MM.1S (cell line): Measurements from ENCODE around the gene GPR135.

Experiments
- DNase-seq: peaks from one replicate; pipeline ENCODE4 v3.0.0-alpha.2; 2015
- H2AFZ ChIP-seq: fragments of 300-600 bp; sonication (generic); 2 replicates; pipeline ENCODE4 v1.6.0; 2016; ENCODE audit warnings: antibody characterized with exemption, low read length
- H3F3A ChIP-seq: fragments of 300-600 bp; sonication (generic); 2 replicates; pipeline ENCODE4 v1.6.1; 2016; ENCODE audit warnings: mild to moderate bottlenecking, antibody characterized with exemption, low read length, moderate library complexity, mixed read lengths; ENCODE audit not compliant: insufficient read depth
- H3K27ac ChIP-seq: fragments of 300-600 bp; sonication (generic); 2 replicates; pipeline ENCODE4 v1.5.1; 2016; ENCODE audit warnings: mild to moderate bottlenecking, low read length
- H3K27me3 ChIP-seq: fragments of 300-600 bp; sonication (generic); replicated peaks from 2 replicates; pipeline ENCODE4 v1.6.0; 2016; ENCODE audit warnings: low read length; ENCODE audit not compliant: insufficient read depth
- H3K36me3 ChIP-seq: fragments of 300-600 bp; sonication (generic); replicated peaks from 2 replicates; pipeline ENCODE4 v1.6.1; 2016; ENCODE audit warnings: mild to moderate bottlenecking, low read length, mixed read lengths; ENCODE audit not compliant: insufficient read depth
- H3K4me1 ChIP-seq: fragments of 300-600 bp; sonication (generic); 2 replicates; pipeline ENCODE4 v1.6.1; 2016; ENCODE audit warnings: low read length, mixed read lengths
- H3K4me2 ChIP-seq: fragments of 300-600 bp; sonication (generic); 2 replicates; pipeline ENCODE4 v1.6.0; 2016; ENCODE audit warnings: low read depth, low read length
- H3K4me3 ChIP-seq: fragments of 300-600 bp; sonication (generic); 2 replicates; pipeline ENCODE4 v1.5.1; 2016; ENCODE audit warnings: low read length, mixed read lengths
- H3K79me2 ChIP-seq: fragments of 300-600 bp; sonication (generic); 2 replicates; pipeline ENCODE4 v1.6.1; 2016; ENCODE audit warnings: mixed run types, low read length, mixed read lengths
- H3K9ac ChIP-seq: fragments of 300-600 bp; sonication (generic); 2 replicates; pipeline ENCODE4 v1.6.1; 2016; ENCODE audit warnings: low read length, mixed read lengths
- H3K9me2 ChIP-seq: fragments of 300-600 bp; sonication (generic); replicated peaks from 2 replicates; pipeline ENCODE4 v1.6.1; 2016; ENCODE audit warnings: mild to moderate bottlenecking, low read length, mixed read lengths; ENCODE audit not compliant: insufficient read depth
- H3K9me3 ChIP-seq: fragments of 300-600 bp; sonication (generic); replicated peaks from 2 replicates; pipeline ENCODE4 v1.6.1; 2016; ENCODE audit warnings: mild to moderate bottlenecking, low read length, mixed read lengths; ENCODE audit not compliant: insufficient read depth
- H4K20me1 ChIP-seq: fragments of 300-600 bp; sonication (generic); 2 replicates; pipeline ENCODE4 v1.6.1; 2016; ENCODE audit warnings: mild to moderate bottlenecking, low read length, moderate library complexity, mixed read lengths; ENCODE audit not compliant: insufficient read depth
- EZH2 ChIP-seq: fragments of 300-600 bp; sonication (generic); optimal IDR thresholded peaks from 2 replicates; pipeline ENCODE3; 2017; ENCODE audit warnings: low read depth, mild to moderate bottlenecking, antibody characterized with exemption, low read length, mixed read lengths
- EZH2phosphoT487 ChIP-seq: fragments of 300-600 bp; sonication (generic); IDR thresholded peaks from 2 replicates; pipeline ENCODE4 v1.6.1; 2018; ENCODE audit warnings: antibody characterized with exemption, low read length
- TF ChIP-seq, protein P1 (sequence below): fragments of 300-600 bp; sonication (generic); IDR thresholded peaks from 2 replicates; pipeline ENCODE4 v1.5.1; 2016; ENCODE audit warnings: antibody characterized with exemption, low read length, mixed read lengths

The GPR135 gene

DNA sequence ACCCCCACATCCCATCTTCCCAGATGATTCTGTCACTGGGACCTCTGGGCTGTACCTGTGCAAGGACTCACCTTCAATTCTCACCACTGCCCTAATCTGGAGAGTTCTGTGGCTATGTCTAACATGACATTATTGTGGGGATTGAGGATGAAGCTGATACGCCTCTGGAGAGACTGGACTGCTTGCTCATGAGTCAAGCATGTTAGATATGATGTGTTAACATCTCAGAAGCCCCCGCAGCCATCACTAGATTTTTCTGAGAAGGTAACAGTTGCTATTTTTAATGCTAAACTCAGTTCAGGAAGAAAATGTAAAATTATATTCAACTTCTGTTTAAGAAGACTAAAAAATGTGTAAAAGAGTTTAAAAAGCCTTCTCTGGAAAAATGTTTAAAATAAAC, 44.8 kb upstream of the GPR135 start:
- H3K27ac ChIP-seq: no peak overlapping the region
- H3F3A ChIP-seq: no peaks in the 10 kb centered on the region
- TF ChIP-seq EZH2 (no peak), EZH2phosphoT487 (no peak)
- TF ChIP-seq, protein P1, sequence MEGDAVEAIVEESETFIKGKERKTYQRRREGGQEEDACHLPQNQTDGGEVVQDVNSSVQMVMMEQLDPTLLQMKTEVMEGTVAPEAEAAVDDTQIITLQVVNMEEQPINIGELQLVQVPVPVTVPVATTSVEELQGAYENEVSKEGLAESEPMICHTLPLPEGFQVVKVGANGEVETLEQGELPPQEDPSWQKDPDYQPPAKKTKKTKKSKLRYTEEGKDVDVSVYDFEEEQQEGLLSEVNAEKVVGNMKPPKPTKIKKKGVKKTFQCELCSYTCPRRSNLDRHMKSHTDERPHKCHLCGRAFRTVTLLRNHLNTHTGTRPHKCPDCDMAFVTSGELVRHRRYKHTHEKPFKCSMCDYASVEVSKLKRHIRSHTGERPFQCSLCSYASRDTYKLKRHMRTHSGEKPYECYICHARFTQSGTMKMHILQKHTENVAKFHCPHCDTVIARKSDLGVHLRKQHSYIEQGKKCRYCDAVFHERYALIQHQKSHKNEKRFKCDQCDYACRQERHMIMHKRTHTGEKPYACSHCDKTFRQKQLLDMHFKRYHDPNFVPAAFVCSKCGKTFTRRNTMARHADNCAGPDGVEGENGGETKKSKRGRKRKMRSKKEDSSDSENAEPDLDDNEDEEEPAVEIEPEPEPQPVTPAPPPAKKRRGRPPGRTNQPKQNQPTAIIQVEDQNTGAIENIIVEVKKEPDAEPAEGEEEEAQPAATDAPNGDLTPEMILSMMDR: no peak
- no peak overlapping the region for H3K9ac ChIP-seq
- H3K36me3 ChIP-seq: no peaks in the 10 kb centered on the region
- no peaks in the 10 kb centered on the region for H3K9me3 ChIP-seq
- H3K9me2 ChIP-seq: no peaks in the 10 kb centered on the region
- no peak for DNase-seq
- no peaks in the 10 kb centered on the region for H4K20me1 ChIP-seq
- no peak overlapping the region for H3K4me3 ChIP-seq
- no peaks in the 10 kb centered on the region for H3K27me3 ChIP-seq
- H3K4me1 ChIP-seq: no peaks in the 10 kb centered on the region
- no peak overlapping the region for H3K4me2 ChIP-seq
- no peak overlapping the region for H2AFZ ChIP-seq
- H3K79me2 ChIP-seq: no peaks in the 10 kb centered on the region

DNA sequence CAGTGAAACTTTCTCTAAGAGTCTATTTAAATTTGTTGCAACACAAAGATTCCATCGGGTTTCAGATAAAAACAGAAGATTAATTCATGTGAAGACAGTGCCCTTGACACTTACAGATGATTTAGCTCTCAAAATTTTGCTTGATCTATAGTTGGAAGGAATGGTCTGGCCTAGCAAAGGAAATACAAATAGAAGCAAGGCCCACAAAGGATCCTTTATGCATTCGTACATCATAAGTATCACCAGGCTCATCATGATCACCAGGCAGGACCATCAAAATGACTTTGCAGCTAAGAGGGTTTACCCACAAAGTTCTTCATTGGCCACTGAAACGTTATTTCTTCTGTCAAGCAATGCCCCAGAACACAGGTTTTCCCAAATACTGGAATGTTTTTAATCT, 43.9 kb upstream of the GPR135 start:
- Histone ChIP-seq H3K9ac (no peak overlapping the region), H3K4me2 (no peak overlapping the region), H2AFZ (no peak overlapping the region), H3K9me2 (no peaks in the 10 kb centered on the region), H3K4me1 (no peaks in the 10 kb centered on the region), H3F3A (no peaks in the 10 kb centered on the region), H3K27me3 (no peaks in the 10 kb centered on the region), H3K27ac (no peak overlapping the region), H3K79me2 (no peaks in the 10 kb centered on the region), H3K4me3 (no peak overlapping the region), H3K9me3 (no peaks in the 10 kb centered on the region), H4K20me1 (no peaks in the 10 kb centered on the region), H3K36me3 (no peaks in the 10 kb centered on the region)
- DNase-seq: no peak
- no peak for TF ChIP-seq EZH2phosphoT487
- TF ChIP-seq, protein P1: no peak
- TF ChIP-seq EZH2: no peak

DNA sequence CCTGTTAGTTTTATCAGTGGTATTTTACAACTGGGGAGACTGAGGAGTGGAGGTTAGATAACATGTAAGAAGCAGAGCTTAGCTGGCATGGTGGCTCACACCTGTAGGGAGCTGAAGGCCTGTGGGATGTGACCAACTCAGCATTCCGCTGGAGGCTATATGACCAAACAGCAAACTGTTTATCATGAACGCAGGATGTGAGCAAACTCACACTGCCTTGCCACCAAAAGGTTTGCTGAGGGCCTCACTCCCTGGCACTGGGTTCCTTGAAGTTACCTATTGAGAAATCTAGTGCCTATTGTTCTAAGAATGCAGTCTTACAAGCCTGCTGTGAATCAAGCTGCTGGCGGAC, 42.5 kb upstream of the GPR135 start:
- Histone ChIP-seq H3K36me3 (no peaks in the 10 kb centered on the region), H4K20me1 (no peaks in the 10 kb centered on the region), H3K9me2 (no peaks in the 10 kb centered on the region), H3K4me1 (no peaks in the 10 kb centered on the region), H3K4me2 (no peak overlapping the region), H3K79me2 (no peaks in the 10 kb centered on the region), H3K27ac (no peak overlapping the region), H3K4me3 (no peak overlapping the region), H3F3A (no peaks in the 10 kb centered on the region), H3K9ac (no peak overlapping the region), H2AFZ (no peak overlapping the region), H3K27me3 (no peaks in the 10 kb centered on the region), H3K9me3 (no peaks in the 10 kb centered on the region)
- no peak for DNase-seq
- TF ChIP-seq EZH2 (no peak), EZH2phosphoT487 (no peak)
- TF ChIP-seq, protein P1: no peak
